Uterus (tissue), 4 donors: ENCODE data around the gene MED10. TPM values are rescaled to one million over a fixed set of nuclear protein-coding genes. Genes with fewer than 3 reads are reported as not detected.

Source experiments
- DNase-seq, 2 donors: peaks; one replicate each; pipeline ENCODE4 v3.0.0-alpha.2; 2019 to 2020
- H3K27ac ChIP-seq, 2 donors: fragments of 200-600 bp; sonication (generic); 1 replicate in 1 of 2; 2 replicates in 1 of 2; pipeline ENCODE4 v1.5.1; 2016 to 2018
- H3K27me3 ChIP-seq, 2 donors: fragments of 200-600 bp; sonication (generic); one replicate each; pipeline ENCODE4 v1.5.1; 2018 to 2019; ENCODE audit warnings: control low read depth in 1 of 2
- H3K36me3 ChIP-seq, 2 donors: fragments of 200-600 bp; sonication (generic); one replicate each; pipeline ENCODE4 v1.5.1; 2019; ENCODE audit warnings: control low read depth in 1 of 2
- H3K4me1 ChIP-seq, 2 donors: fragments of 200-600 bp; sonication (generic); one replicate each; pipeline ENCODE4 v1.5.1; 2018 to 2019; ENCODE audit warnings: control low read depth in 1 of 2
- H3K4me3 ChIP-seq, 2 donors: fragments of 200-600 bp; sonication (generic); 1 replicate in 1 of 2; 2 replicates in 1 of 2; pipeline ENCODE4 v1.5.1; 2018 to 2019; ENCODE audit warnings: mild to moderate bottlenecking in 1 of 2
- H3K9me3 ChIP-seq, 2 donors: fragments of 200-600 bp; sonication (generic); one replicate each; pipeline ENCODE4 v1.5.1; 2019; ENCODE audit warnings: control low read depth in 1 of 2
- CTCF ChIP-seq, 4 experiments: fragments of 200-600 bp in 2 of 4; fragments of 450-650 bp in 2 of 4; sonication (generic) in 2 of 4; IDR thresholded peaks; one replicate each; pipeline ENCODE4 v1.5.1; 2016 to 2019; ENCODE audit warnings: antibody characterized with exemption in 4 of 4, mild to moderate bottlenecking in 2 of 4, moderate library complexity in 1 of 4
- POLR2A ChIP-seq, 2 donors: fragments of 450-650 bp; IDR thresholded peaks; one replicate each; pipeline ENCODE4 v1.6.1; 2016; ENCODE audit warnings: antibody characterized with exemption in 2 of 2, mild to moderate bottlenecking in 1 of 2, moderate library complexity in 1 of 2
- intact Hi-C: fragments of 100-400 bp; cut with DNase I; formaldehyde crosslinking; loops from one replicate; pipeline ENCODE4 v1.15.1; 2023; ENCODE audit warnings: low total_unique reads
- total RNA-seq, 4 donors: library from RNA; depleted of rRNA in 3 of 4; stranded (reverse); fragments of >200 nt in 3 of 4; gene quantifications; one replicate each; pipeline versions ENCODE4 v1.1.0 to v1.2.4, GENCODE V29; 2014 to 2023
- donor health status: DM: yes; HTN: yes; CAD: no.

MED10 gene
- total RNA-seq, 4 donors from 2014 or later = 5.1 to 32.6 (median 20.6) TPM

GRCh38 chr5:6423327-6424109 lies 45.2 kb upstream of the MED10 start:
- DNase-seq = no peak
- TF ChIP-seq CTCF (IDR thresholded peaks at IDR 0.05) = no peak
- TF ChIP-seq POLR2A (IDR thresholded peaks at IDR 0.05) = no peak
- Histone ChIP-seq H3K27ac (no peak overlapping the region), H3K4me3 (no peak overlapping the region), H3K36me3 (no peaks in the 10 kb centered on the region), H3K9me3 (no peaks in the 10 kb centered on the region), H3K4me1 (no peaks in the 10 kb centered on the region), H3K27me3 (no peaks in the 10 kb centered on the region)
- intact Hi-C loops = no loop called here

GRCh38 chr5:6419340-6419852 lies 41.0 kb upstream of the MED10 start:
- H3K27me3 ChIP-seq = no peaks in the 10 kb centered on the region
- intact Hi-C loops = no loop called here
- H3K36me3 ChIP-seq = no peaks in the 10 kb centered on the region

GRCh38 chr5:6418679-6419276 lies 40.4 kb upstream of the MED10 start:
- Histone ChIP-seq H3K36me3 (no peaks in the 10 kb centered on the region), H3K9me3 (no peaks in the 10 kb centered on the region), H3K27me3 (no peaks in the 10 kb centered on the region), H3K27ac (no peak overlapping the region), H3K4me3 (no peak overlapping the region), H3K4me1 (no peaks in the 10 kb centered on the region)
- DNase-seq = no peak
- intact Hi-C loops = no loop called here
- TF ChIP-seq POLR2A (IDR thresholded peaks at IDR 0.05) (no peak), CTCF (IDR thresholded peaks at IDR 0.05) (no peak)

More at GRCh38 chr5:6419340-6419852, 41.0 kb upstream of the MED10 start:
- Histone ChIP-seq H3K4me1 (no peaks in the 10 kb centered on the region), H3K27ac (no peak overlapping the region), H3K9me3 (no peaks in the 10 kb centered on the region), H3K4me3 (no peak overlapping the region)
- no peak for DNase-seq
- TF ChIP-seq CTCF (IDR thresholded peaks at IDR 0.05) (no peak), POLR2A (IDR thresholded peaks at IDR 0.05) (no peak)

GRCh38 chr5:6417657-6418056 lies 39.3 kb upstream of the MED10 start:
- TF ChIP-seq POLR2A (IDR thresholded peaks at IDR 0.05) (no peak), CTCF (IDR thresholded peaks at IDR 0.05) (no peak)
- Histone ChIP-seq H3K4me3 (no peak overlapping the region), H3K36me3 (no peaks in the 10 kb centered on the region), H3K27me3 (no peaks in the 10 kb centered on the region), H3K9me3 (no peaks in the 10 kb centered on the region), H3K27ac (no peak overlapping the region), H3K4me1 (no peaks in the 10 kb centered on the region)
- DNase-seq = no peak
- intact Hi-C loops = no loop called here

- Histone ChIP-seq H3K4me1 (no peaks in the 10 kb centered on the region), H3K27ac (no peak overlapping the region), H3K36me3 (no peaks in the 10 kb centered on the region), H3K4me3 (no peak overlapping the region), H3K27me3 (no peaks in the 10 kb centered on the region), H3K9me3 (no peaks in the 10 kb centered on the region)
- intact Hi-C loops = no loop called here
- DNase-seq = no peak
- no peak for TF ChIP-seq POLR2A (IDR thresholded peaks at IDR 0.05)
- TF ChIP-seq CTCF (IDR thresholded peaks at IDR 0.05) = no peak
Measured at GRCh38 chr5:6412811-6413210, 34.5 kb upstream of the MED10 start.
